NCI-H345 (cell line): ENCODE results near the gene NRP2.

Source experiments
- DNase-seq: peaks from one replicate; lab custom pipeline; 2025; lab: John Stamatoyannopoulos, UW

The NRP2 gene

GRCh38 chr2:205807758-205808157 lies 125.5 kb downstream of the NRP2 start:
- DNase-seq: no peak

- DNase-seq: peak; percentile 12
These were observed 126.3 kb downstream of the NRP2 start for GRCh38 chr2:205808486-205809121.

- DNase-seq: no peak
These were observed 129.1 kb downstream of the NRP2 start for GRCh38 chr2:205811387-205811786.

- no peak for DNase-seq
These were observed 131.7 kb downstream of the NRP2 start for GRCh38 chr2:205814039-205814364.

GRCh38 chr2:205815673-205816072 lies 133.4 kb downstream of the NRP2 start:
- DNase-seq: no peak

- DNase-seq: no peak
These were observed 134.0 kb downstream of the NRP2 start for GRCh38 chr2:205816268-205816667.

GRCh38 chr2:205822579-205822978 lies 140.3 kb downstream of the NRP2 start:
- no peak for DNase-seq

GRCh38 chr2:205827809-205828365 lies 145.6 kb downstream of the NRP2 start:
- DNase-seq: no peak

- DNase-seq: no peak
These were observed 151.6 kb downstream of the NRP2 start for GRCh38 chr2:205833864-205834263.

GRCh38 chr2:205834796-205835195 lies 152.5 kb downstream of the NRP2 start:
- no peak for DNase-seq

GRCh38 chr2:205835251-205835791 lies 153.0 kb downstream of the NRP2 start:
- DNase-seq: no peak

GRCh38 chr2:205835923-205836322 lies 153.6 kb downstream of the NRP2 start:
- no peak for DNase-seq

- peak; percentile 10 for DNase-seq
These were observed 154.3 kb downstream of the NRP2 start for GRCh38 chr2:205836477-205837221.

- no peak for DNase-seq
These were observed 155.4 kb downstream of the NRP2 start for GRCh38 chr2:205837663-205838062.

GRCh38 chr2:205845446-205845845 lies 163.1 kb downstream of the NRP2 start:
- no peak for DNase-seq
